Chondrocyte (in vitro differentiated cells): Measurements from ENCODE around the gene CYP2A6. TPM values are rescaled to one million over a fixed set of nuclear protein-coding genes. Genes with fewer than 3 reads are reported as not detected.
"Not testable (repeated sequence)": the region's sequence is repeated elsewhere in the genome, so short reads cannot be mapped to it uniquely, and the experiment has no call there.

Experiments
- DNase-seq: peaks from one replicate; pipeline ENCODE4 v3.0.0; 2021; ENCODE audit warnings: mixed read lengths, low spot score
- H3K27ac Mint-ChIP-seq: one replicate; pipeline ENCODE4 v1.8.0; 2021; ENCODE audit warnings: mild to moderate bottlenecking, moderate library complexity, mixed read lengths; ENCODE audit not compliant: unreplicated experiment
- H3K27me3 Mint-ChIP-seq: 2 replicates; pipeline ENCODE4 v1.8.0; 2021; ENCODE audit warnings: low read depth, mixed read lengths
- H3K36me3 Mint-ChIP-seq: 2 replicates; pipeline ENCODE4 v1.8.0; 2021; ENCODE audit warnings: low read depth, mixed read lengths
- H3K4me1 Mint-ChIP-seq: 2 replicates; pipeline ENCODE4 v1.8.0; 2021; ENCODE audit warnings: low read depth, mild to moderate bottlenecking, mixed read lengths
- H3K4me3 Mint-ChIP-seq: one replicate; pipeline ENCODE4 v1.8.0; 2021; ENCODE audit warnings: mild to moderate bottlenecking, moderate library complexity, mixed read lengths; ENCODE audit not compliant: unreplicated experiment
- H3K9me3 Mint-ChIP-seq: 2 replicates; pipeline ENCODE4 v1.8.0; 2021; ENCODE audit warnings: low read depth, mixed read lengths
- total RNA-seq: library from RNA; stranded (reverse); gene quantifications from 3 replicates; pipeline ENCODE4 v1.2.1, GENCODE V29; 2021
- TF ChIP-seq, protein P1 (sequence below): fragments of 200-600 bp; sonication (generic); IDR thresholded peaks from 2 replicates; pipeline ENCODE4 v1.5.0; 2021; ENCODE audit warnings: antibody characterized with exemption, mild to moderate bottlenecking, moderate library complexity

The CYP2A6 gene
- total RNA-seq, 1 donor from 2014 or later = not detected

GRCh38 chr19:40867701-40868100 lies 17.5 kb upstream of the CYP2A6 start:
- DNase-seq = no peak
- Mint-ChIP-seq H3K4me3 (no peak overlapping the region), H3K9me3 (peaks cover 8% of the 10 kb centered on the region)

GRCh38 chr19:40864739-40865496 lies 14.7 kb upstream of the CYP2A6 start:
- H3K27me3 Mint-ChIP-seq = peaks cover 10% of the 10 kb centered on the region
- not testable (repeated sequence) for H3K36me3 Mint-ChIP-seq, H3K4me1 Mint-ChIP-seq, DNase-seq, H3K4me3 Mint-ChIP-seq, H3K27ac Mint-ChIP-seq, H3K9me3 Mint-ChIP-seq

More at GRCh38 chr19:40867701-40868100, 17.5 kb upstream of the CYP2A6 start:
- Mint-ChIP-seq H3K36me3 (peaks cover 2% of the 10 kb centered on the region), H3K4me1 (no peaks in the 10 kb centered on the region), H3K27me3 (peaks cover 23% of the 10 kb centered on the region), H3K27ac (no peak overlapping the region)
- TF ChIP-seq, protein P1, sequence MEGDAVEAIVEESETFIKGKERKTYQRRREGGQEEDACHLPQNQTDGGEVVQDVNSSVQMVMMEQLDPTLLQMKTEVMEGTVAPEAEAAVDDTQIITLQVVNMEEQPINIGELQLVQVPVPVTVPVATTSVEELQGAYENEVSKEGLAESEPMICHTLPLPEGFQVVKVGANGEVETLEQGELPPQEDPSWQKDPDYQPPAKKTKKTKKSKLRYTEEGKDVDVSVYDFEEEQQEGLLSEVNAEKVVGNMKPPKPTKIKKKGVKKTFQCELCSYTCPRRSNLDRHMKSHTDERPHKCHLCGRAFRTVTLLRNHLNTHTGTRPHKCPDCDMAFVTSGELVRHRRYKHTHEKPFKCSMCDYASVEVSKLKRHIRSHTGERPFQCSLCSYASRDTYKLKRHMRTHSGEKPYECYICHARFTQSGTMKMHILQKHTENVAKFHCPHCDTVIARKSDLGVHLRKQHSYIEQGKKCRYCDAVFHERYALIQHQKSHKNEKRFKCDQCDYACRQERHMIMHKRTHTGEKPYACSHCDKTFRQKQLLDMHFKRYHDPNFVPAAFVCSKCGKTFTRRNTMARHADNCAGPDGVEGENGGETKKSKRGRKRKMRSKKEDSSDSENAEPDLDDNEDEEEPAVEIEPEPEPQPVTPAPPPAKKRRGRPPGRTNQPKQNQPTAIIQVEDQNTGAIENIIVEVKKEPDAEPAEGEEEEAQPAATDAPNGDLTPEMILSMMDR = no peak

GRCh38 chr19:40862785-40863184 lies 12.5 kb upstream of the CYP2A6 start:
- no peak overlapping the region for H3K4me3 Mint-ChIP-seq
- DNase-seq = no peak
- no peaks in the 10 kb centered on the region for H3K9me3 Mint-ChIP-seq
- TF ChIP-seq, protein P1 = no peak
- H3K27me3 Mint-ChIP-seq = peaks cover 8% of the 10 kb centered on the region
- no peak overlapping the region for H3K27ac Mint-ChIP-seq
- peaks cover 1% of the 10 kb centered on the region for H3K36me3 Mint-ChIP-seq
- H3K4me1 Mint-ChIP-seq = no peaks in the 10 kb centered on the region

DNA sequence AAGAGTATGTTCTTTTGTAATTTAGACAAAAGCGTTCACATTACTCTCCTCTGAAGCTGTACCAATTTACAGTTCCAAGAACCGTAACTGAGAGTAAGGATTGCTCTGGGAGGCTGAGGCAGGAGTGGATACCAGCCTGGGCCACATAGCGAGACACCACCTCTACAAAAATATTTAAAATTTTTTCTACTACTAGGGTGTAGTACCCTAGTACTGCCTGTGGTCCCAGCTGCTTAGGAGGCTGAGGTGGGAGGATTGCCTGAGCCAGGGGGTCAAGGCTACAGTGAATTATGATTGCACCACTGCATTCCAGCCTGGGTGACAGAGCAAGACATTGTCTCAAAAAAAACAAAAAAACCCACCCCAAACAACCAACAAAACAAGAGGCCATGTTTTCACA lies 12.1 kb upstream of the CYP2A6 start:
- DNase-seq = no peak
- no peak overlapping the region for H3K4me3 Mint-ChIP-seq
- H3K9me3 Mint-ChIP-seq = no peaks in the 10 kb centered on the region
- H3K4me1 Mint-ChIP-seq = no peaks in the 10 kb centered on the region
- TF ChIP-seq, protein P1 = no peak
- no peak overlapping the region for H3K27ac Mint-ChIP-seq
- H3K27me3 Mint-ChIP-seq = peaks cover 8% of the 10 kb centered on the region
- peaks cover 1% of the 10 kb centered on the region for H3K36me3 Mint-ChIP-seq

DNA sequence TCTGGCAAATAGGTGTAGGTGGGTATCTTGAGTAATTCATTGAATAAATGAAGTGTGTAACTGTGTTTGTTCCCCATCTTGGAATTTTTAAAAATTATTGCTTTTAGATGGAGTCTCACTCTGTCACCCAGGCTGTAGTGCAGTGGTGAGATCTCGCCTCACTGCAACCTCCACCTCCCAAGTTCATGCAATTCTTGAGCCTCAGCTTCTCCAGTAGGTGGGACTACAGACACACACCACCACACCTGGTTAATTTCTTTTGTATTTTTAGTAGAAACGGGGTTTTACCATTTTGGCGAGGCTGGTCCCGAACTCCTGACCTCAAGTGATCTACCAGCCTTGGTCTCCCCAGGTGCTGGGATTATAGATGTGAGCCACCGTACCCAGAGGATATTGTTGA lies 7.9 kb upstream of the CYP2A6 start:
- Mint-ChIP-seq H3K4me3 (no peak overlapping the region), H3K4me1 (peaks cover 4% of the 10 kb centered on the region), H3K36me3 (peaks cover 1% of the 10 kb centered on the region), H3K27me3 (no peaks in the 10 kb centered on the region), H3K9me3 (peaks cover 2% of the 10 kb centered on the region), H3K27ac (no peak overlapping the region)
- no peak for DNase-seq
- TF ChIP-seq, protein P1 = no peak

DNA sequence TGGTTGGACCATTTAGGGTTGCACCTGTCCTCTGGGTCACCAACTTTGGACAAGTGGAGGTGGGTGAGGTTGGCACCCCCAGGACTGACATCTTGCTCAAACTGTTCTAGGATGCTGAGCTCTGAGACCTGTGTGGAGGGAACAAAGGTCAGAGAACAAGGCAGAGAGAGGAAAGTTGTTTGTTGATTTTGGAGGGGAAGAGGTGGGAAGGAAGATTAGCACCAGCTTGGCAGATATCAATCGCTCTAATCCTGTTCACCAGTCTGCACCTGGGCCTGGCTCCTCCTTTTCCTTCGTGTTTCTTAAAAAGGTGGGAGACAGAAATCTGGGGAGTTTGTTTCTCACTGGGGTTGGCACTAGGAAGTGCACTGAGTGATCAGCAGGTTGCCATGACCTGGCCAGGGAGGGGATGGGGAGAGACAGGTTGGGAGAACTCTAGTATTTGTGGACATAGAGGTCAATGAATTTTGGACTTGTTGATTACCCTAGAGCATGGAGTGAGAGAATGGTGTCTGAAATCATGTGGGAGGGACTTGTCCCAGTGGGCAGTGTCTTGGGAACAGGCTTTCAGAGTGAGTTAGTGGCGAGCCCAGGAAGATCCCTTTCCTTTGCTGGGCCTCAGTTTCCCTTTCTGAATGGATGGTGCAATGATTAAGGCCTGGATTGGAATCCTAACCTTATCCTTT lies 2.4 kb upstream of the CYP2A6 start:
- peaks cover 32% of the 10 kb centered on the region for H3K27me3 Mint-ChIP-seq
- H3K9me3 Mint-ChIP-seq, H3K4me3 Mint-ChIP-seq, H3K36me3 Mint-ChIP-seq, H3K27ac Mint-ChIP-seq, DNase-seq, H3K4me1 Mint-ChIP-seq: not testable (repeated sequence)

GRCh38 chr19:40846722-40847121 lies 3.5 kb downstream of the CYP2A6 start:
- H3K27ac Mint-ChIP-seq, H3K36me3 Mint-ChIP-seq, H3K4me3 Mint-ChIP-seq, DNase-seq, H3K4me1 Mint-ChIP-seq, H3K9me3 Mint-ChIP-seq: not testable (repeated sequence)
- H3K27me3 Mint-ChIP-seq = peaks cover 60% of the 10 kb centered on the region

- H3K36me3 Mint-ChIP-seq, H3K4me1 Mint-ChIP-seq, H3K27ac Mint-ChIP-seq, DNase-seq, H3K9me3 Mint-ChIP-seq: not testable (repeated sequence)
- Mint-ChIP-seq H3K4me3 (peak overlapping the region; percentile 16), H3K27me3 (peaks cover 39% of the 10 kb centered on the region)
Measured at GRCh38 chr19:40843653-40844052, 6.6 kb downstream of the CYP2A6 start.
